ENCODE data around the gene SH3GL2.

Gene SH3GL2

GRCh38 chr9:17742067-17742466 lies 163.2 kb downstream of the SH3GL2 start:
- H3K27me3 ChIP-seq (ENCODE audit: control insufficient read depth, low read length) = no peaks in the 10 kb centered on the region
- H3F3A ChIP-seq (ENCODE audit: control insufficient read depth, insufficient read depth) = no peaks in the 10 kb centered on the region
- no peaks in the 10 kb centered on the region for H4K20me1 ChIP-seq (ENCODE audit: control insufficient read depth, insufficient read depth, low read depth, low read length)
- no peak overlapping the region for H3K4me2 ChIP-seq (ENCODE audit: low read length)
- H3K4me3 ChIP-seq (ENCODE audit: low read length) = no peak overlapping the region
- no peaks in the 10 kb centered on the region; the same call in 1 of the 2 replicates for H3K9me3 ChIP-seq (ENCODE audit: control insufficient read depth, insufficient read depth, low read length)
- H3K9me2 ChIP-seq (replicated peaks; ENCODE audit: control insufficient read depth, low read length) = no peaks in the 10 kb centered on the region
- TF ChIP-seq EZH2phosphoT487 (IDR thresholded peaks at IDR 0.05; ENCODE audit: borderline replicate concordance, low read length) (no peak), CTCF (IDR thresholded peaks at IDR 0.05; ENCODE audit: low read depth, low read length, poor library complexity, severe bottlenecking) (no peak)
- no peaks in the 10 kb centered on the region for H3K79me2 ChIP-seq (ENCODE audit: control insufficient read depth, low read length)
- H3K36me3 ChIP-seq (ENCODE audit: control insufficient read depth, low read length) = no peaks in the 10 kb centered on the region
- H3K27ac ChIP-seq (ENCODE audit: low read depth, low read length) = no peak overlapping the region
- H3K4me1 ChIP-seq (ENCODE audit: control insufficient read depth, low read length) = no peaks in the 10 kb centered on the region

- Histone ChIP-seq H3K4me3 (ENCODE audit: low read length) (no peak overlapping the region), H3K79me2 (ENCODE audit: control insufficient read depth, low read length) (no peaks in the 10 kb centered on the region), H3K4me2 (ENCODE audit: low read length) (no peak overlapping the region), H3K36me3 (ENCODE audit: control insufficient read depth, low read length) (no peaks in the 10 kb centered on the region), H3K27ac (ENCODE audit: low read depth, low read length) (no peak overlapping the region), H3K27me3 (ENCODE audit: control insufficient read depth, low read length) (no peaks in the 10 kb centered on the region), H3K9me3 (ENCODE audit: control insufficient read depth, insufficient read depth, low read length) (no peaks in the 10 kb centered on the region), H3K9me2 (replicated peaks; ENCODE audit: control insufficient read depth, low read length) (no peaks in the 10 kb centered on the region), H3F3A (ENCODE audit: control insufficient read depth, insufficient read depth) (no peaks in the 10 kb centered on the region), H3K4me1 (ENCODE audit: control insufficient read depth, low read length) (no peaks in the 10 kb centered on the region), H4K20me1 (ENCODE audit: control insufficient read depth, insufficient read depth, low read depth, low read length) (no peaks in the 10 kb centered on the region)
- TF ChIP-seq CTCF (IDR thresholded peaks at IDR 0.05; ENCODE audit: low read depth, low read length, poor library complexity, severe bottlenecking) (no peak), EZH2phosphoT487 (IDR thresholded peaks at IDR 0.05; ENCODE audit: borderline replicate concordance, low read length) (no peak)
Observed at GRCh38 chr9:17744786-17745185, 165.9 kb downstream of the SH3GL2 start.

- Histone ChIP-seq H3K79me2 (ENCODE audit: control insufficient read depth, low read length) (no peaks in the 10 kb centered on the region), H3K4me1 (ENCODE audit: control insufficient read depth, low read length) (no peaks in the 10 kb centered on the region)
- TF ChIP-seq CTCF (IDR thresholded peaks at IDR 0.05; ENCODE audit: low read depth, low read length, poor library complexity, severe bottlenecking) (no peak), EZH2phosphoT487 (IDR thresholded peaks at IDR 0.05; ENCODE audit: borderline replicate concordance, low read length) (no peak)
Observed at GRCh38 chr9:17750269-17750668, 171.4 kb downstream of the SH3GL2 start.

GRCh38 chr9:17751486-17751885 lies 172.6 kb downstream of the SH3GL2 start:
- Histone ChIP-seq H3K79me2 (ENCODE audit: control insufficient read depth, low read length) (no peaks in the 10 kb centered on the region), H3K27ac (ENCODE audit: low read depth, low read length) (no peak overlapping the region), H3K4me3 (ENCODE audit: low read length) (no peak overlapping the region), H3K4me1 (ENCODE audit: control insufficient read depth, low read length) (no peaks in the 10 kb centered on the region), H3K36me3 (ENCODE audit: control insufficient read depth, low read length) (no peaks in the 10 kb centered on the region), H3K4me2 (ENCODE audit: low read length) (no peak overlapping the region), H3F3A (ENCODE audit: control insufficient read depth, insufficient read depth) (no peaks in the 10 kb centered on the region), H4K20me1 (ENCODE audit: control insufficient read depth, insufficient read depth, low read depth, low read length) (no peaks in the 10 kb centered on the region), H3K9me2 (replicated peaks; ENCODE audit: control insufficient read depth, low read length) (no peaks in the 10 kb centered on the region), H3K9me3 (ENCODE audit: control insufficient read depth, insufficient read depth, low read length) (no peaks in the 10 kb centered on the region), H3K27me3 (ENCODE audit: control insufficient read depth, low read length) (no peaks in the 10 kb centered on the region)
- TF ChIP-seq CTCF (IDR thresholded peaks at IDR 0.05; ENCODE audit: low read depth, low read length, poor library complexity, severe bottlenecking) (no peak), EZH2phosphoT487 (IDR thresholded peaks at IDR 0.05; ENCODE audit: borderline replicate concordance, low read length) (no peak)

More at GRCh38 chr9:17750269-17750668, 171.4 kb downstream of the SH3GL2 start:
- no peaks in the 10 kb centered on the region for H3K27me3 ChIP-seq (ENCODE audit: control insufficient read depth, low read length)
- H4K20me1 ChIP-seq (ENCODE audit: control insufficient read depth, insufficient read depth, low read depth, low read length) = no peaks in the 10 kb centered on the region
- H3K4me3 ChIP-seq (ENCODE audit: low read length) = no peak overlapping the region
- no peaks in the 10 kb centered on the region for H3K9me2 ChIP-seq (replicated peaks; ENCODE audit: control insufficient read depth, low read length)
- H3F3A ChIP-seq (ENCODE audit: control insufficient read depth, insufficient read depth) = no peaks in the 10 kb centered on the region
- no peaks in the 10 kb centered on the region for H3K9me3 ChIP-seq (ENCODE audit: control insufficient read depth, insufficient read depth, low read length)
- H3K27ac ChIP-seq (ENCODE audit: low read depth, low read length) = no peak overlapping the region
- no peak overlapping the region for H3K4me2 ChIP-seq (ENCODE audit: low read length)
- no peaks in the 10 kb centered on the region for H3K36me3 ChIP-seq (ENCODE audit: control insufficient read depth, low read length)
